Measurements from ENCODE around the gene ATP7A. TPM values are rescaled to one million over a fixed set of nuclear protein-coding genes. Genes with fewer than 3 reads are reported as not detected.
A peak's percentile ranks its signal among the peaks of the same experiment; 100 is the strongest.

ATP7A gene
- total and polyA plus RNA-seq, 2 donors: 3.7 to 9.1 TPM

GRCh38 chrX:77953708-77954107 lies 43.2 kb downstream of the ATP7A start:
- H3K4me3 ChIP-seq (ENCODE audit: low read length in 2 of 2): no peak overlapping the region
- 95% methylated on average over 1 of the region's 1 CpG for WGBS
- H3K27me3 ChIP-seq (ENCODE audit: control insufficient read depth in 2 of 2, insufficient read depth in 1 of 2, low read length in 1 of 2): no peaks in the 10 kb centered on the region
- no peak overlapping the region for H3K27ac ChIP-seq (ENCODE audit: low read depth in 1 of 2, low read length in 1 of 2)
- no peak for DNase-seq (ENCODE audit: low read depth in 6 of 9, low spot score in 9 of 9)
- H3K36me3 ChIP-seq (ENCODE audit: control insufficient read depth in 2 of 2, insufficient read depth in 2 of 2, low read length in 1 of 2): no peaks in the 10 kb centered on the region
- no peaks in the 10 kb centered on the region for H3K4me1 ChIP-seq (ENCODE audit: control insufficient read depth in 2 of 2, insufficient read depth in 2 of 2, low read length in 2 of 2)
- no peaks in the 10 kb centered on the region for H3K9me3 ChIP-seq (ENCODE audit: control insufficient read depth in 2 of 2, insufficient read depth in 1 of 2, low read length in 1 of 2)

- Histone ChIP-seq H3K4me3 (ENCODE audit: low read length in 2 of 2) (no peak overlapping the region), H3K4me1 (ENCODE audit: control insufficient read depth in 2 of 2, insufficient read depth in 2 of 2, low read length in 2 of 2) (no peaks in the 10 kb centered on the region), H3K9me3 (ENCODE audit: control insufficient read depth in 2 of 2, insufficient read depth in 1 of 2, low read length in 1 of 2) (no peaks in the 10 kb centered on the region), H3K36me3 (ENCODE audit: control insufficient read depth in 2 of 2, insufficient read depth in 2 of 2, low read length in 1 of 2) (no peaks in the 10 kb centered on the region), H3K27ac (ENCODE audit: low read depth in 1 of 2, low read length in 1 of 2) (no peak overlapping the region), H3K27me3 (ENCODE audit: control insufficient read depth in 2 of 2, insufficient read depth in 1 of 2, low read length in 1 of 2) (no peaks in the 10 kb centered on the region)
- no peak for DNase-seq (ENCODE audit: low read depth in 6 of 9, low spot score in 9 of 9)
- 93% methylated on average over 1 of the region's 1 CpG for WGBS
Observed at GRCh38 chrX:77960567-77960966, 50.1 kb downstream of the ATP7A start.

GRCh38 chrX:77961063-77961462 lies 50.6 kb downstream of the ATP7A start:
- no peaks in the 10 kb centered on the region for H3K27me3 ChIP-seq (ENCODE audit: control insufficient read depth in 2 of 2, insufficient read depth in 1 of 2, low read length in 1 of 2)
- DNase-seq (ENCODE audit: low read depth in 6 of 9, low spot score in 9 of 9): no peak
- WGBS: 97% methylated on average over 2 of the region's 2 CpGs
- H3K4me3 ChIP-seq (ENCODE audit: low read length in 2 of 2): no peak overlapping the region
- no peak overlapping the region for H3K27ac ChIP-seq (ENCODE audit: low read depth in 1 of 2, low read length in 1 of 2)
- no peaks in the 10 kb centered on the region for H3K4me1 ChIP-seq (ENCODE audit: control insufficient read depth in 2 of 2, insufficient read depth in 2 of 2, low read length in 2 of 2)
- no peaks in the 10 kb centered on the region for H3K36me3 ChIP-seq (ENCODE audit: control insufficient read depth in 2 of 2, insufficient read depth in 2 of 2, low read length in 1 of 2)
- H3K9me3 ChIP-seq (ENCODE audit: control insufficient read depth in 2 of 2, insufficient read depth in 1 of 2, low read length in 1 of 2): no peaks in the 10 kb centered on the region

- no peaks in the 10 kb centered on the region for H3K9me3 ChIP-seq (ENCODE audit: control insufficient read depth in 2 of 2, insufficient read depth in 1 of 2, low read length in 1 of 2)
- H3K4me3 ChIP-seq (ENCODE audit: low read length in 2 of 2): no peak overlapping the region
- peak in 2 of 9 donors; percentile 1 to 8 for DNase-seq (ENCODE audit: low read depth in 6 of 9, low spot score in 9 of 9)
- no peaks in the 10 kb centered on the region for H3K27me3 ChIP-seq (ENCODE audit: control insufficient read depth in 2 of 2, insufficient read depth in 1 of 2, low read length in 1 of 2)
- WGBS: 87% methylated on average over 13 of the region's 13 CpGs
- H3K36me3 ChIP-seq (ENCODE audit: control insufficient read depth in 2 of 2, insufficient read depth in 2 of 2, low read length in 1 of 2): no peaks in the 10 kb centered on the region
- peak overlapping the region in 1 of 2 donors; percentile 18 for H3K27ac ChIP-seq (ENCODE audit: low read depth in 1 of 2, low read length in 1 of 2)
- no peaks in the 10 kb centered on the region for H3K4me1 ChIP-seq (ENCODE audit: control insufficient read depth in 2 of 2, insufficient read depth in 2 of 2, low read length in 2 of 2)
Observed at GRCh38 chrX:77962068-77962902, 51.8 kb downstream of the ATP7A start.

- Histone ChIP-seq H3K4me1 (ENCODE audit: control insufficient read depth in 2 of 2, insufficient read depth in 2 of 2, low read length in 2 of 2) (no peaks in the 10 kb centered on the region), H3K27me3 (ENCODE audit: control insufficient read depth in 2 of 2, insufficient read depth in 1 of 2, low read length in 1 of 2) (no peaks in the 10 kb centered on the region), H3K27ac (ENCODE audit: low read depth in 1 of 2, low read length in 1 of 2) (no peak overlapping the region), H3K36me3 (ENCODE audit: control insufficient read depth in 2 of 2, insufficient read depth in 2 of 2, low read length in 1 of 2) (no peaks in the 10 kb centered on the region), H3K9me3 (ENCODE audit: control insufficient read depth in 2 of 2, insufficient read depth in 1 of 2, low read length in 1 of 2) (no peaks in the 10 kb centered on the region), H3K4me3 (ENCODE audit: low read length in 2 of 2) (no peak overlapping the region)
- 100% methylated on average over 3 of the region's 3 CpGs for WGBS
- DNase-seq (ENCODE audit: low read depth in 6 of 9, low spot score in 9 of 9): no peak
Observed at GRCh38 chrX:77966361-77966760, 55.9 kb downstream of the ATP7A start.

GRCh38 chrX:77967631-77968030 lies 57.1 kb downstream of the ATP7A start:
- no peak overlapping the region for H3K27ac ChIP-seq (ENCODE audit: low read depth in 1 of 2, low read length in 1 of 2)
- 90% methylated on average over 1 of the region's 1 CpG for WGBS
- no peaks in the 10 kb centered on the region for H3K9me3 ChIP-seq (ENCODE audit: control insufficient read depth in 2 of 2, insufficient read depth in 1 of 2, low read length in 1 of 2)
- no peaks in the 10 kb centered on the region for H3K36me3 ChIP-seq (ENCODE audit: control insufficient read depth in 2 of 2, insufficient read depth in 2 of 2, low read length in 1 of 2)
- no peak overlapping the region for H3K4me3 ChIP-seq (ENCODE audit: low read length in 2 of 2)
- no peaks in the 10 kb centered on the region for H3K4me1 ChIP-seq (ENCODE audit: control insufficient read depth in 2 of 2, insufficient read depth in 2 of 2, low read length in 2 of 2)
- DNase-seq (ENCODE audit: low read depth in 6 of 9, low spot score in 9 of 9): no peak
- H3K27me3 ChIP-seq (ENCODE audit: control insufficient read depth in 2 of 2, insufficient read depth in 1 of 2, low read length in 1 of 2): no peaks in the 10 kb centered on the region

- H3K36me3 ChIP-seq (ENCODE audit: control insufficient read depth in 2 of 2, insufficient read depth in 2 of 2, low read length in 1 of 2): no peaks in the 10 kb centered on the region
- H3K9me3 ChIP-seq (ENCODE audit: control insufficient read depth in 2 of 2, insufficient read depth in 1 of 2, low read length in 1 of 2): no peaks in the 10 kb centered on the region
- H3K4me1 ChIP-seq (ENCODE audit: control insufficient read depth in 2 of 2, insufficient read depth in 2 of 2, low read length in 2 of 2): no peaks in the 10 kb centered on the region
- WGBS: 99% methylated on average over 13 of the region's 13 CpGs
- no peaks in the 10 kb centered on the region for H3K27me3 ChIP-seq (ENCODE audit: control insufficient read depth in 2 of 2, insufficient read depth in 1 of 2, low read length in 1 of 2)
- DNase-seq (ENCODE audit: low read depth in 6 of 9, low spot score in 9 of 9): no peak
- H3K4me3 ChIP-seq (ENCODE audit: low read length in 2 of 2): no peak within 1 kb of the TSS
- H3K27ac ChIP-seq (ENCODE audit: low read depth in 1 of 2, low read length in 1 of 2): no peak within 1 kb of the TSS
Observed at GRCh38 chrX:77969538-77969937, 59.0 kb downstream of the ATP7A start, which contains the start of gene PGAM4. Gene PGAM4, minus strand, starts transcription at chrX:77969638. Its CDS starts 0 bp downstream, at chrX:77969638.

GRCh38 chrX:77975755-77976154 lies 65.3 kb downstream of the ATP7A start:
- no peaks in the 10 kb centered on the region for H3K4me1 ChIP-seq (ENCODE audit: control insufficient read depth in 2 of 2, insufficient read depth in 2 of 2, low read length in 2 of 2)
- no peaks in the 10 kb centered on the region for H3K27me3 ChIP-seq (ENCODE audit: control insufficient read depth in 2 of 2, insufficient read depth in 1 of 2, low read length in 1 of 2)

GRCh38 chrX:77977095-77977494 lies 66.6 kb downstream of the ATP7A start:
- Histone ChIP-seq H3K36me3 (ENCODE audit: control insufficient read depth in 2 of 2, insufficient read depth in 2 of 2, low read length in 1 of 2) (no peaks in the 10 kb centered on the region), H3K9me3 (ENCODE audit: control insufficient read depth in 2 of 2, insufficient read depth in 1 of 2, low read length in 1 of 2) (no peaks in the 10 kb centered on the region), H3K4me3 (ENCODE audit: low read length in 2 of 2) (no peak overlapping the region), H3K27me3 (ENCODE audit: control insufficient read depth in 2 of 2, insufficient read depth in 1 of 2, low read length in 1 of 2) (no peaks in the 10 kb centered on the region), H3K27ac (ENCODE audit: low read depth in 1 of 2, low read length in 1 of 2) (no peak overlapping the region), H3K4me1 (ENCODE audit: control insufficient read depth in 2 of 2, insufficient read depth in 2 of 2, low read length in 2 of 2) (no peaks in the 10 kb centered on the region)
- DNase-seq (ENCODE audit: low read depth in 6 of 9, low spot score in 9 of 9): no peak

More at GRCh38 chrX:77975755-77976154, 65.3 kb downstream of the ATP7A start:
- no peak overlapping the region for H3K4me3 ChIP-seq (ENCODE audit: low read length in 2 of 2)
- H3K27ac ChIP-seq (ENCODE audit: low read depth in 1 of 2, low read length in 1 of 2): no peak overlapping the region
- H3K9me3 ChIP-seq (ENCODE audit: control insufficient read depth in 2 of 2, insufficient read depth in 1 of 2, low read length in 1 of 2): no peaks in the 10 kb centered on the region
- 98% methylated on average over 2 of the region's 2 CpGs for WGBS
- no peaks in the 10 kb centered on the region for H3K36me3 ChIP-seq (ENCODE audit: control insufficient read depth in 2 of 2, insufficient read depth in 2 of 2, low read length in 1 of 2)
- DNase-seq (ENCODE audit: low read depth in 6 of 9, low spot score in 9 of 9): no peak
